Fibroblast of skin of left quadriceps (primary cell): ENCODE data around the gene PRC1.
A peak's percentile ranks its signal among the peaks of the same experiment; 100 is the strongest.
"Not testable (repeated sequence)": the region's sequence is repeated elsewhere in the genome, so short reads cannot be mapped to it uniquely, and the experiment has no call there.

Source experiments
- DNase-seq, 2 experiments: peaks; one replicate each; pipeline ENCODE4 v3.0.0-alpha.2; 2013; ENCODE audit warnings: low read depth in 2 of 2

The PRC1 gene

DNA sequence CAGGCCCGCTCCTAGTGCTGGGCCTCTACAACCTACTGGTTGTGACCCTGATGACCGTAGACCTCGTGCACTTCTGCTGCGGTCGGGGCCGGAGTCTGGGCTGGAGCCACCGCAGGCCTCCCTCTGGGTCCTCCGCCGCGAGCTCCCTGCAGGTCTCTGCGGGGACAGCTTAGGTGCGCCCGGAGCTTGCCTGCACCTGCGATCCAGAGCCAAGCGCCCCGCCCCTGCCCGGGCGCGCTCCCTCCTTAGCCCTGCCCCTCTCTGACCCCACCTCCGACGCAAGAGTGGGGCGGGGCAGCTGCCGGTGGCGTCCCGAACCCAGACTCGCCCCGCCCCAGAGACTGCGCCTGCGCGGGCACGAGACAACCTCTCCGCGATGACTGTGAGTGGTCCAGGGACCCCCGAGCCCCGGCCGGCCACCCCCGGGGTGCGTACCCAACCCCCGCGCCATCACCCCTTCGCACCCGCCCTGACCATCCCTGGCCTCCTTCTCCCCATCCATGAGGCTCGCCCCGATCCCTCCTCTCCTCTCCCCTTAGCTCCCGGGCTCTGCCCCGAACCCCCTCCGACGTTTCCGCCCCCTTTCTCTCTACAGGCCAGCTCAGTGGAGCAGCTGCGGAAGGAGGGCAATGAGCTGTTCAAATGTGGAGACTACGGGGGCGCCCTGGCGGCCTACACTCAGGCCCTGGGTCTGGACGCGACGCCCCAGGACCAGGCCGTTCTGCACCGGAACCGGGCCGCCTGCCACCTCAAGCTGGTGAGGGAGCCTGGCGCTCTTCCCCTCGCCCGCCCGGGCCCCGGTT lies 59.2 kb downstream of the PRC1 start, which contains the start of gene UNC45A:
Gene UNC45A, plus strand, starts transcription at position 337 of the 803 bp plus-strand sequence. Its CDS starts 40 bp downstream, at position 377.
- peak; percentile 57 to 60 for DNase-seq

DNA sequence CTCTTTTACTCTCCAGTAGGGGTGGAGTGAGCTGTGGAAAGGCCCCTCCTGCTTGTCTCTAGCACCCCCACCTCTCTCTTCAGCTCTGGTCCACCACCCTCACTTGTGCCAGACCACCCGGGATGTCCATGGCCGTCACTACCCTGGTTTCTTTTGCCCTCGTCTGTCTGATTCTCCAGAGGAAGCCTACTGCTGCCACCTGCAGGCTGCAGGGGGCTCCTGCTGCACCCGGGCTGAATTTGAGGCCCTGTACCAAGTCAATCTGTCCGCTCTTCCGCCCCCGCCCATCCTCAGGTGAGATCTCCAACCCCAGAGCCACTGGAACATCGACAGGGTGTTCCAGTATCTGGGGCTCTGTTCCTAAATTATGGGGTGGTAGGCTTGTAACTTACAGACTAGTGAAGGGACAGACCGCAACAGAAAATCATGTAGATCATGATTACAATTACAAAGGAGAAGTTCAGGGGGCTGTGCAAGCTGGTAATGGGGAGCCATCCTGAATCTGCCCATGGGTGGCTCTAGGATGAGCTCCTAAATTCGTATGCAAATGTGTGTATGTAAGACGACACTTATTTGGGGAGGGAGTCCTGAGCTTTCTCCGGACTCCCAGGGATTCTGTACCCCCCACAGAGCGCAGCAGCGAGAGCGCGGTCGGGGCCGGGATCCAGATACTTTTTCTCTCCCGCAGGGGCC lies 59.9 kb downstream of the PRC1 start:
- DNase-seq, result peak; percentile 45 to 46

DNA sequence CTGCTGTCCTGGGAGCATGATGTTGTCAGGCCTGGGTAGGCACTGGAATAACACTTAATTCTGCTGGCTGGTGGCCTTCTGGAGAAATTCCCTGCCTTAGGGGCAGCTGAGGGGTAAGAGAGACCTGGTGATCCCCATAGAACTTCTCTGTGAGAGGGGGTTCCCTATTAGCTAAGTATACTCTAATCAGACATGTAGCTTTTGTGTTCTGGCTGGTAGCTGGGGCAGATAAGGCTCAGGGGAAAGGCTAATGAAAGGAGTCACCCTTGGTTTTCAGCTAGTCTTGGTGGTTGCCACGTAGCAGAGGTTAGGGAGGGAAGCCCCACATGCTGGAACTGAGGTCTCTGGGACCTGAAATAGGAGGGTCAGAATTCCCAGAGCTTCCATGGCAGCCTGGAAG lies 61.0 kb downstream of the PRC1 start:
- no peak for DNase-seq

DNA sequence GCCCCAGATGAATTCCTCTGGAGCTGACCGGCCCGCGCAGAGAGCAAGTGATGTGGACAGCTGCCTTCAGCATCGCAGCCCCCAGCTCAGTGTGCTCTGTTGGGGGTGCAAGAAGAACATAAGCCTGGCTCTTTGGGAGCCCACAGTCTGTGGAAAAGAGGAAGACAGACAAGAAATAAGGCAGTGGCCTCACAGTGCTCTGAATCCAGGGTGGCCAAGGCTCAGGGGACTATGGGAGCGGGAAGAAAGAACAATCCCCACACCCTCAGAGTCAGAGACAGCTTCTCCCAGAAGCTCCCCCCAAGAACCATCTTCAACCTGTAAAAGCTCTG lies 61.7 kb downstream of the PRC1 start:
- no peak for DNase-seq

DNA sequence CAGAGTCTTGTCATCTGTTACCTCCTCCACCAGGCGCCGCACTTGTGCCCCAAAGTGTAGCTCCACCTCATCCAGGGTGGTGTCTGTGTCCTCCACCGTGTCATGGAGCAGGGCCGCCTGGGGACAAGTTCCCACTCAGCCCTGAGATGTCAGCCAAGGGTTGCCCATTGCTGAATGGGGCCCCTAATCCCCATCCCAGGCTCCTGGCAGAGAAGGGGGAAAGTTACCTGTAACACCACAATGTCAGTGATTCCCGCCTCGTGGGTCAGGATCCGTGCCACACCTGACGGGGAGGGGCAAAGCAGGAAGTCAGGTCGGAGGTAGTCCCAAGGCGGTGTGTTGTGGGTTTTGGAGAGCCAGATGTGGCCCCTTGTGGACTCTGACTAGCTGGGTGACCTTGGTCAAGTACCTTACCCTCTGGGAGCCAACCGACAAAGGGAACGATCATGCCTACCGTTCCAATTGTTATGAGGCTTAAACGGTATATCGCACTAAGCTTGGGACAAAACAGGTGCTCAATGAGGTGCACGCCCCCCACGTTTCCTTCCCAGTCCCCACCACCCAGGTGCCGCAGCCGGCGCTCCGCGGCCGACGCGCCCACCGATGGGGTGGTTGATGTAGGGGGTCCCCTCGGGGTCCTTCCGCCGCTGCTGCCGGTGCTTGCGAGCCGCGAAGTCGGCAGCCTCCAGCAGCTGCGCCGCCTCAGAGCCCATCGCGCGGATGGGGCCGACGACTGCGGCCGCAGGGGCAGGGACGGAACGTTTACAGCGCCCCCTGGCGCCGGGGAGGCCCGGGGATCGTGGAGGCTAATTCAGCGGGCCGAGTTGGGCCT lies 62.3 kb downstream of the PRC1 start, which contains the start of gene HDDC3:
Gene HDDC3, minus strand, starts transcription at position 722 of the 832 bp plus-strand sequence. Its CDS starts 9 bp downstream, at position 713.
- DNase-seq, result peak; percentile 42 to 47

DNA sequence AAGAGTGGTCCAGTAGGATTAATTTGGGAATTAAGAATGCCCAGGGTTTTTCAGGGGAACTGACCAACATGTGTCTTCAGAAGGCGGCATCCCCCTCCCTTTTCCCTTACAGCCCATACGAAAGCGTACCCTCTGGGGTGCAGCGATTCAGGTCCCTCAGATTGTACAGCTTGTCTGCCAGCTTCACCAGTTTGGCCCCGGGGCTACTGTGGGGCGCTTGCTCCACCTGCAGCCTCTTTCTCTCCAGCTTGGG lies 62.8 kb downstream of the PRC1 start:
- DNase-seq, result no peak

DNA sequence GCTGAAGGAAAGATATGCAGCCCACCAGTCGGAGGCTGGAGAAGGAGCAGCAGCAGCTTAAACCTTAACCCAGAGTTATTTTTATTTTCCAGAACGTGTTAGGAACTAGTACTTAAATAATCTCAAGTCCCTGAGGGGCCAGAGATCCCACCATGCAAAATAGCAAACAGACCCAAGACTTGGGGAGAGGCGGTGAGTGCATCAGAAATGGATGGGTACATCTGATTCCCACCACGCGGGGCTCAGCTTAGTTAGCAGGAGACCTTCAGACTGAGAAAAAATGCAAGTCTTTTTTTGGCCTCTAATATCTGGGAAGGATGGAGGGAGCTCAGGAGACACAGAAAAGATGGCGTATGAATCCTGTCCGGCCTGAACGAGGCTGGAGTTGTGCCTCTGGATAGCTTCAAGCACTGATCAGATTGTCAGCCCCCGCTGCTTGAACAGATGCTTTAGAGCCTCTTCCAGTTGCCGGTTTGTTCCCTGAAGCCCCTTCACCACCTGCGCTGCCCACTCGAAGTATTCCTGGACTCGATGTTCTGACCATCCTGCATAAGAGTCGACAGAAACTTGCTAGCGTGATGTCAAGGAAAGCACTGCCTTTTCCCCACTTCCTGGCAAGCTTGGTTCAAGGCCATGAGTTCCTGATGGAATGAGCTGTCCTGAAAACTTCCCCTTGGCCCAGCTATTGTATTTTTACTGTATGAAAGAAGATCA lies 63.3 kb downstream of the PRC1 start:
- DNase-seq, result no peak

DNA sequence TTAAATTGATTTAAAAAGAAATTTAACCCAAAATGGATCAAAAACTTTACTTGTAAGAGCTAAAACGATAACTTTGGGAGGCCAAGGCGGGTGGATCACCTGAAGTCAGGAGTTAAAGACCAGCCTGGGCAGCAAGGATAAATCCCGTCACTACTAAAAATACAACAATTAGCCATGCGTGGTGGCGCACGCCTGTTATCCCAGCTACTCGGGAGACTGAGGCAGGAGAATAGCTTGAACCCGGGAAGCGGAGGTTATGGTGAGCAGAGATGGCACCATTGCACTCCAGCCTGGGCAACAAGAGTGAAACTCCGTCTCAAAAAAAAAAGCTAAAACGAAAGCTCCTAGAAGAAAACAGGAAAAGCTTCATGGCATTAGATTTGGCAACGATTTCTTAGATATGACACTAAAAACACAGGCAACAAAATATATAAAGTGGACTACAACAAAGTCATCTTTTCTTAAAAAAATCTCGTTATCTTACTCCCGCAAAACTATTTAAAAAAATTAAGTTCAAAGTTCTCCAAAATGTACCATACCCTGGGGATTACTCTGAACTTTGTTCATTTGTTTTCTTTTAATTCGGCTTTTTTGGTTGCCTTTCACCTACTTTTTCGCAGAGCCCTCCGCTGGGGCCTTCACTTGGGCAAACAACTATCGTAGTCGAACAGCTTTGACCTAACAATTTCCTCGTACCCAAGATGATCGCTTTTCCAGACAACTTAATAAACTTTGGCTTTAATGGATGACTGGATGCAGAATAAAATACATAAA lies 64.9 kb downstream of the PRC1 start:
- DNase-seq, result no peak

DNA sequence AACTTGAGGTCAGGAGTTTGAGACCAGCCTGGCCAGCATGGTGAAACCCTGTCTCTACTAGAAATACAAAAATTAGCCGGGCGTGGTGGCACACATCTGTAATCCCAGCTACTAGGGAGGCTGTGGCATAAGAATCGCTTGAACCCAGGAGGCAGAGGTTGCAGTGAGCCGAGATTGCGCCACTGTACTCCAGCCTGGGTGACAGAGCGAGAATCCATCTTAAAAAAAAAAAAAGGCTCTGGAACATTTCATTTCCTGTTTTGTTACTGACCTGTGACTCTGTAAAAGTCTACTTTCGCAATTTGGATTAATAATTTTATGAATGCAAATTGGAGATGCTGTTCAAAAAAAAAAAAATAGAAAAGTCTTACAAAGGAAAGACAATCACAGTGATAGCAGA lies 66.2 kb downstream of the PRC1 start:
- not testable (repeated sequence) for DNase-seq

DNA sequence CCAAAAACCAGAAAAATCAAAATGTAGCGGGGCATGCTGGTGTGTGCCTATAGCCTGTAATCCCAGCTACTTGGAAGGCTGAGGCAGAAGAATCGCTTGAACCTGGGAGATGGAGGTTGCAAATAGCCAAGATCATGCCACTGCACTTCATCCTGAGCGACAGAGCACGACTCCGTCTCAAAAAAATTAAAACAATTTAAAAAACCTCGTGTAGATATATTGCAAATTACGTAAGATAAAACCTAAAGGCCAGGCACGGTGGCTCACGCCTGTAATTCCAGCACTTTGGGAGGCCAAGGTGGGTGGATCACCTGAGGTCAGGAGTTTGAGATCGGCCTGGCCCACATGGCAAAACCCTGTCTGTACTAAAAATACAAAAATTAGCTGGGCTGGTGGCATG lies 67.6 kb downstream of the PRC1 start:
- not testable (repeated sequence) for DNase-seq

DNA sequence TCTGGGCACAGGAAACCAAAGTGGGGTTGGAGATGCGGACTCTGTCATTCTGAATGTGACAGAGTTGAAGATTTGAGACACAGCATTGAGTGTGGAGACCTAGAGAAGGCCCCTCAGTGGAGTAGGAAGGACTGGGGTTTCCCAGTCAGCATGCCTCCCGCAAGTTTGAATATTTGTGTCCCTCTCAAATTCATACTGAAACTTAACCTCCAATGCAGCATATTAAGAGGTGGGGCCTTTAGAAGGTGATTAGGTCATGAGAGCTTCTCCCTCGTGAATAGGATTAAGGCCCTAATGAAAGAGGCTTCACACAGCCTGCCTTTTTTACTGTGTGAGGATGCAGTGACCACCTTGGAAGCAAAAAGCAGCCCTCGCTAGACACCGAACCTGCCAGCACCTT lies 70.0 kb downstream of the PRC1 start:
- DNase-seq, result no peak

DNA sequence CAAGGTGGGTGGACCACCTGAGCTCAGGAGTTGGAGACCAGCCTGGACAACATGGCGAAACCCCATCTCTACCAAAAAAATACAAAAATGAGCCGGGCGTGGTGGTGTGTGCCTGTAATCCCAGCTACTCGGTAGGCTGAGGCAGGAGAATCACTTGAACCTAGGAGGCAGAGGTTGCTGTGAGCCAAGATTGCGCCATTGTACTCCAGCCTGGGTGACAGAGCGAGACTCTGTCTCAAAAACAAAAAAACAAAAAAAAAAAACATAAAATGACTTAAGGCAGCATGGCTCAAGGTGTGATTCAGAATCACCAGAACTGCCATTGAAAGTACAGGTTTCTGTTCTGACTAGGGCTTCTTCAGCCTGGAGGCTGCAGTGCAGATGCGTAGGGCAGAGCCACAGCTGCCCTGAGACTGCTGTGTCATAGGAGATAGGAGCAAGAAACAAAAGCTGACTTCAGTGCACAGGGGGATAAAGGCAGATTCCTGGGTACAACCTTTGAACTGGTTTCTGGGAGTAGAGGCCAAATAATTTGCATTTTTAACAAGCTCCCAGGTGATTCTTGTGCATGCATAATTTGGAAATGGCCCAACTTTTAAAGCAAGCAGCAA lies 71.5 kb downstream of the PRC1 start:
- not testable (repeated sequence) for DNase-seq

DNA sequence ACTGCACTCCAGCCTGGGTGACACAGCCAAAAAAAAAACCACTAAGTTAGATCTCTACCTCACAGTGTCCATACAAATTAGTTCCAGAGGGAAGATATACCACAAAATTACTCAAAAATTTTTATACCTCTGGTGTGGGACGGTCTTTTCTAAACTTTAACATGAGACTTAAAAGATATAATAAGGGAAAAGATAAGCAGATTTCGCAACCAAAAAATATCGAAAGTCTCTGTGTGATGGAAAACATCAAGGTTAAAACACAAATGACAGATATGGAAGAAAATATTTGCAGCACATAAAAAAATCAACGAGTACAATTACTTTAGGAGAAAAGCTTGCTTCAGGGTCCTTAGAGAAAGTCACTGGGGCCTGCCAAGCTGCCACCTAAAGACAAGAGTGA lies 72.4 kb downstream of the PRC1 start:
- DNase-seq, result no peak

DNA sequence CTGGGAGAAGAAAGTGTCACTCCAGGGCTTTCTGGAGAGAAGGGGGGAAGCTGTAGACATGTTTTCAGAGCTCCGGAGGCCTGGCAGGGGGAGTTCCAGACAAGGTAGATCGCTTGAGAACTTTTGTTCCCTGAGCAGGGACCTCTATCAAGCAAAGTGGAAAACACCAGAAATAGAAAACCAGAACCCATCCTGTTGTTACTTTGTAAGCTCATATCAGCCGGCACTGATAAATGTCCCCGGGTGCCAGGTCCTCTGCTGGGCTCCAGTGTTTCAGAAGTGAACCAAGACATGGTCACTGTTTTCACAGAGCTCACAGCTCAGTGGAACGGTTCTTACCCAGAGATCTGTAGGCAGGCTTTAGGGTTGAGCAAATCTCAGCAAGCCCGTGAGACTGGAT lies 75.5 kb downstream of the PRC1 start:
- DNase-seq, result no peak

DNA sequence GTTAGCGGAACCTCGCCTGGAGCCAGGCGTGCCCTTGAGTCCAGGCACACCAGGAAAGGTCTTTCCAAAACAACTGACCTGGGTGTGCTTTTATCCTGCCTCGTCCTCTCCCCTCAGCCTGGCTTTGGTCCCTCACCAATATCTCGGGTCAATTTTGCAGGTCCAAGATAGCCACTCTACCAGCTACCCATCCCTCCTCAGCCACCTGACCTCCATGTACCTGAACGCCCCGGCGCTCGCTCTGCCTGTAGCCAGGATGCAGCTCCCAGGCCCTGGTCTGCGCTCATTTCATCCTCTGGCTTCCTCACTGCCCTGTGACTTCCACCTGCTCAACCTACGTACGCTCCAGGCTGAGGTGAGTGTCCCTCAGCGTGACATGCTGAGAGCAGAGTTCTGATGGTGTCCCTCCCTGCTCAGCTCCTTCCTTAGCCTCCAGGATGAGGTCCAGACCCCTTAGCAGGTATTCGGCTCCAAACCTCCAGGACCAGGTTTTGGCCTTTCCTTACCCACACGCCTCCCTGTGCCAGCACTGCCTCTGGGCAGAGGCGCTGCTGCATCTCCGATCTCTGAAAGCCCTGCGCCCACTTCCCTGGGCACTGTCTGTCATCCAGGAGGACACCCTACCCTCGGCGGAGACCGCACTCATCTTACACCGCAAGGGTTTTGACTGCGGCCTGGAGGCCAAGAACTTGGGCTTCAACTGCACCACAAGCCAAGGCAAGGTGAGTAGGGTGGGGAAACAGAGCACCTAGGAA lies 76.1 kb downstream of the PRC1 start:
- DNase-seq, result no peak

DNA sequence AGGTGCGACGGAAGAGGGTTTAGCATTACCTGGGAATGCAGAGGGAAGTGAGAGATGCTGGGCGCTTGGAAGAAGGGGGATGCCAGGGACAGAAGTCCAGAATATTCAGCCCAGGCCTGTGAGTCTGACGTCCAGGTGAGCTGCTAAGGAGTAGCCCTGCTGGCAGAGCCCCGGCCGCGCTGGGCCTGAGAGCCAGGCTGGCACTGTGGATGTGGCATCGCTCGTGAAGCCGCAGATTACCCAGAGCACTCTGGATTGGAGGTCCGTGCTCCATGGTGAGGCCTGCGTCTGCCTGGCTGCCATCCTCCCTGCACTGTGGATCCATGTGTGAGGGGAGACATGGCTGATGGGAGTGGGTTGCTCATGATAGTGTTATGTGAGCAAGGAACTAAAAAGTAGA lies 76.8 kb downstream of the PRC1 start:
- DNase-seq, result no peak

DNA sequence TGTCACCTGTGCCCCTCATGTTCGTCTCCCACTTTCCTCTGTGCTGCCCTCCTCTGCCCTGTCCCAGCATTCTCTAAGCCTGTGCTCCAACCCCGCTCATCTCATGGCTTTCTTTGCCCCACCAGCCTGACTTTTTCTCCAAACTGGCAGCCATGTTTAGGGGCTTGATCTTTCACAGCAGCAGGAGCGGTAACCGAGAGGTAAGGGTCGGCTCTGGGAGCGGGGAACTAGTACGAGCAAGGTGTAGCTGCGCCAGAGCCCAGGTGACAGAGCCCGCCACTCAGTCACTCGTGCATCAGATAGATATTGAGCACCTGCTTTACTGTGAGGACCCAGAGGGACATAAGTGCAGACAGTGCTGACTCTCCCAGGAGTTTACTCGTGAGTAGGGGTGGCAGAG lies 77.9 kb downstream of the PRC1 start:
- DNase-seq, result no peak
